Type B pancreatic cell (in vitro differentiated cells): ENCODE data around the gene STK32B. TPM values are rescaled to one million over a fixed set of nuclear protein-coding genes. Genes with fewer than 3 reads are reported as not detected.
"Not testable (repeated sequence)": the region's sequence is repeated elsewhere in the genome, so short reads cannot be mapped to it uniquely, and the experiment has no call there.

Source experiments
- DNase-seq: peaks from one replicate; pipeline ENCODE4 v3.0.0; 2021; ENCODE audit warnings: mixed read lengths; ENCODE audit not compliant: unreplicated experiment; ENCODE audit errors: extremely low spot score
- H3K27ac Mint-ChIP-seq: 2 replicates; pipeline ENCODE4 v1.8.0; 2021; ENCODE audit warnings: mild to moderate bottlenecking, mixed read lengths
- H3K27me3 Mint-ChIP-seq: 2 replicates; pipeline ENCODE4 v1.8.0; 2021; ENCODE audit warnings: mixed read lengths
- H3K36me3 Mint-ChIP-seq: 2 replicates; pipeline ENCODE4 v1.8.0; 2021; ENCODE audit warnings: mixed read lengths
- H3K4me1 Mint-ChIP-seq: one replicate; pipeline ENCODE4 v1.8.0; 2021; ENCODE audit warnings: mixed read lengths; ENCODE audit not compliant: unreplicated experiment
- H3K4me3 Mint-ChIP-seq: 2 replicates; pipeline ENCODE4 v1.8.0; 2021; ENCODE audit warnings: mild to moderate bottlenecking, mixed read lengths
- H3K9me3 Mint-ChIP-seq: 2 replicates; pipeline ENCODE4 v1.8.0; 2021; ENCODE audit warnings: mixed read lengths
- CTCF ChIP-seq: fragments of 200-600 bp; sonication (generic); conservative IDR thresholded peaks from 2 replicates; pipeline ENCODE4 v1.5.0; 2021; ENCODE audit warnings: antibody characterized with exemption, mild to moderate bottlenecking
- total RNA-seq: library from RNA; stranded (reverse); gene quantifications from 2 replicates; pipeline ENCODE4 v1.2.1, GENCODE V29; 2021; ENCODE audit warnings: low replicate concordance

Gene STK32B
- total RNA-seq, 1 donor from 2014 or later: 3.0 TPM

- TF ChIP-seq CTCF: no peak
- no peak overlapping the region for H3K27ac Mint-ChIP-seq
- no peaks in the 10 kb centered on the region for H3K4me1 Mint-ChIP-seq
- H3K27me3 Mint-ChIP-seq: peaks cover 7% of the 10 kb centered on the region
- DNase-seq: no peak
- H3K9me3 Mint-ChIP-seq: peaks cover 9% of the 10 kb centered on the region
- H3K4me3 Mint-ChIP-seq: no peak overlapping the region
- H3K36me3 Mint-ChIP-seq: no peaks in the 10 kb centered on the region
Measured at GRCh38 chr4:5224340-5224739, 173.1 kb downstream of the STK32B start.

- no peaks in the 10 kb centered on the region for H3K36me3 Mint-ChIP-seq
- H3K27ac Mint-ChIP-seq: no peak overlapping the region
- DNase-seq: no peak
- peaks cover 21% of the 10 kb centered on the region for H3K27me3 Mint-ChIP-seq
- TF ChIP-seq CTCF: no peak
- H3K4me1 Mint-ChIP-seq: no peaks in the 10 kb centered on the region
- no peaks in the 10 kb centered on the region for H3K9me3 Mint-ChIP-seq
- H3K4me3 Mint-ChIP-seq: no peak overlapping the region
Measured at GRCh38 chr4:5232549-5232948, 181.3 kb downstream of the STK32B start.

- no peak for DNase-seq
- no peaks in the 10 kb centered on the region for H3K4me1 Mint-ChIP-seq
- H3K27me3 Mint-ChIP-seq: peaks cover 20% of the 10 kb centered on the region
- H3K36me3 Mint-ChIP-seq: no peaks in the 10 kb centered on the region
- H3K9me3 Mint-ChIP-seq: no peaks in the 10 kb centered on the region
- H3K4me3 Mint-ChIP-seq: no peak overlapping the region
- no peak overlapping the region for H3K27ac Mint-ChIP-seq
- no peak for TF ChIP-seq CTCF
Measured at GRCh38 chr4:5237086-5237660, 185.9 kb downstream of the STK32B start.

- no peak for TF ChIP-seq CTCF
- Mint-ChIP-seq H3K27me3 (peaks cover 18% of the 10 kb centered on the region), H3K27ac (no peak overlapping the region), H3K4me3 (no peak overlapping the region), H3K4me1 (no peaks in the 10 kb centered on the region), H3K36me3 (no peaks in the 10 kb centered on the region), H3K9me3 (no peaks in the 10 kb centered on the region)
- no peak for DNase-seq
Measured at GRCh38 chr4:5238173-5238572, 186.9 kb downstream of the STK32B start.

- not testable (repeated sequence) for H3K4me1 Mint-ChIP-seq, H3K36me3 Mint-ChIP-seq, H3K27ac Mint-ChIP-seq, H3K9me3 Mint-ChIP-seq, H3K4me3 Mint-ChIP-seq, DNase-seq
- H3K27me3 Mint-ChIP-seq: peaks cover 10% of the 10 kb centered on the region
Measured at GRCh38 chr4:5247061-5247460, 195.8 kb downstream of the STK32B start.

GRCh38 chr4:5247735-5248134 lies 196.5 kb downstream of the STK32B start:
- H3K4me3 Mint-ChIP-seq: no peak overlapping the region
- no peak overlapping the region for H3K27ac Mint-ChIP-seq
- H3K9me3 Mint-ChIP-seq: peaks cover 4% of the 10 kb centered on the region
- no peaks in the 10 kb centered on the region for H3K4me1 Mint-ChIP-seq
- no peak for DNase-seq
- no peaks in the 10 kb centered on the region for H3K36me3 Mint-ChIP-seq
- peaks cover 12% of the 10 kb centered on the region for H3K27me3 Mint-ChIP-seq
- no peak for TF ChIP-seq CTCF
